NCI-H2081 treated with DMSO at 0.1 percent for 48 hours (cell line): ENCODE results near the gene AP1S1.

Source experiments
- DNase-seq: peaks from one replicate; lab custom pipeline; 2025; lab: John Stamatoyannopoulos, UW

Gene AP1S1

GRCh38 chr7:101159696-101160674, 5.7 kb downstream of the AP1S1 start:
- no peak for DNase-seq

- DNase-seq, result no peak
Observed at GRCh38 chr7:101160910-101161309, 6.6 kb downstream of the AP1S1 start.

GRCh38 chr7:101161692-101162471, 7.6 kb downstream of the AP1S1 start:
- DNase-seq, result no peak

GRCh38 chr7:101162551-101163278, 8.4 kb downstream of the AP1S1 start:
- peak; percentile 35 for DNase-seq

- peak; percentile 34 for DNase-seq
Observed at GRCh38 chr7:101163279-101164070, 9.2 kb downstream of the AP1S1 start.

GRCh38 chr7:101164071-101164840, 10.0 kb downstream of the AP1S1 start:
- DNase-seq, result no peak

GRCh38 chr7:101165075-101165957, 11.0 kb downstream of the AP1S1 start, which contains the start of gene VGF:
Gene VGF, minus strand, starts transcription at chr7:101165569. Its CDS starts 726 bp downstream, at chr7:101164843.
- DNase-seq, result peak; percentile 79

- DNase-seq, result no peak
Observed at GRCh38 chr7:101165958-101166647, 11.8 kb downstream of the AP1S1 start.

- DNase-seq, result no peak
Observed at GRCh38 chr7:101166648-101166908, 12.3 kb downstream of the AP1S1 start.

- no peak for DNase-seq
Observed at GRCh38 chr7:101166909-101167644, 12.8 kb downstream of the AP1S1 start.

- DNase-seq, result no peak
Observed at GRCh38 chr7:101167645-101168411, 13.6 kb downstream of the AP1S1 start.

GRCh38 chr7:101168412-101169049, 14.3 kb downstream of the AP1S1 start:
- no peak for DNase-seq

- no peak for DNase-seq
Observed at GRCh38 chr7:101169110-101169837, 15.0 kb downstream of the AP1S1 start.

- DNase-seq, result no peak
Observed at GRCh38 chr7:101169838-101170551, 15.7 kb downstream of the AP1S1 start.

GRCh38 chr7:101170617-101171441, 16.6 kb downstream of the AP1S1 start:
- DNase-seq, result no peak
